Breast epithelium (tissue), 3 donors: ENCODE measurements around the gene IKZF5.

ENCODE experiments used
- POLR2A ChIP-seq: fragments of 450-650 bp; IDR thresholded peaks from one replicate; pipeline ENCODE4 v1.6.1; 2016; ENCODE audit warnings: antibody characterized with exemption, mild to moderate bottlenecking, moderate library complexity
- POLR2AphosphoS5 ChIP-seq, 3 donors: sonication (generic); formaldehyde crosslinking; IDR thresholded peaks; one replicate each; pipeline ENCODE4 v1.6.1; 2017; ENCODE audit warnings: antibody characterized with exemption in 3 of 3
- TF ChIP-seq, protein P1 (sequence below), 3 donors: fragments of 450-650 bp; IDR thresholded peaks; one replicate each; pipeline ENCODE4 v1.5.1; 2016 to 2017; ENCODE audit warnings: antibody characterized with exemption in 3 of 3, mild to moderate bottlenecking in 3 of 3, moderate library complexity in 3 of 3

DNA sequence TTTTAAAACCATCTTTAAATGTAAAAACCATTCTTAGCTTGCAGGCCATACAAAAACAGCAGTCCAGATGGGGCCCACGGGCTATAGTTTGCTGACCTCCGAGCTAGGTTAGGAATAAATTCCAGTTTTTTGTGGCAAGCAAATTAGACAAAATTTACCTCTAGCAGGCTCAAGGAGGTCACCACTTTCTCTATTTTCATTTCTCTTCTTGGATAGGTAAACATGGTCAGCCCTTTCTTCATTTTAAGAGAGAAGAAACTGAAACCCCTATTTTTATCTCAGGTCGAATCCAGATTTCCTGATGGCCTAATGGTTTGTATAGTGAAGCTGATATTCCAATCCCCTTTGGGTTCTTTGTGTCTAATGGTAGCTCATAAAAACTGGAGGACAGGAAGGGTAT is 10.7 kb downstream of the IKZF5 start:
- TF ChIP-seq POLR2A (no peak), POLR2AphosphoS5 (IDR thresholded peaks at IDR 0.05) (no peak)
- TF ChIP-seq, protein P1, sequence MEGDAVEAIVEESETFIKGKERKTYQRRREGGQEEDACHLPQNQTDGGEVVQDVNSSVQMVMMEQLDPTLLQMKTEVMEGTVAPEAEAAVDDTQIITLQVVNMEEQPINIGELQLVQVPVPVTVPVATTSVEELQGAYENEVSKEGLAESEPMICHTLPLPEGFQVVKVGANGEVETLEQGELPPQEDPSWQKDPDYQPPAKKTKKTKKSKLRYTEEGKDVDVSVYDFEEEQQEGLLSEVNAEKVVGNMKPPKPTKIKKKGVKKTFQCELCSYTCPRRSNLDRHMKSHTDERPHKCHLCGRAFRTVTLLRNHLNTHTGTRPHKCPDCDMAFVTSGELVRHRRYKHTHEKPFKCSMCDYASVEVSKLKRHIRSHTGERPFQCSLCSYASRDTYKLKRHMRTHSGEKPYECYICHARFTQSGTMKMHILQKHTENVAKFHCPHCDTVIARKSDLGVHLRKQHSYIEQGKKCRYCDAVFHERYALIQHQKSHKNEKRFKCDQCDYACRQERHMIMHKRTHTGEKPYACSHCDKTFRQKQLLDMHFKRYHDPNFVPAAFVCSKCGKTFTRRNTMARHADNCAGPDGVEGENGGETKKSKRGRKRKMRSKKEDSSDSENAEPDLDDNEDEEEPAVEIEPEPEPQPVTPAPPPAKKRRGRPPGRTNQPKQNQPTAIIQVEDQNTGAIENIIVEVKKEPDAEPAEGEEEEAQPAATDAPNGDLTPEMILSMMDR (IDR thresholded peaks at IDR 0.05) = no peak
